OCI-LY3 (cell line): ENCODE data around the gene NRP1.

Source experiments
- H2AFZ ChIP-seq: fragments of 200-600, 300-600 bp; shearing (Covaris generic); 2 replicates; pipeline ENCODE4 v1.6.0; 2014; ENCODE audit warnings: antibody characterized with exemption, low read depth, low read length
- H3K27ac ChIP-seq: fragments of 200-600, 300-600 bp; sonication (generic); 2 replicates; pipeline ENCODE4 v1.5.1; 2014; ENCODE audit warnings: mild to moderate bottlenecking, low read length, moderate library complexity, mixed read lengths
- H3K27me3 ChIP-seq: fragments of 200-600, 300-600 bp; sonication (generic); 2 replicates; pipeline ENCODE4 v1.6.1; 2014; ENCODE audit warnings: low read depth, low read length, mixed read lengths
- H3K36me3 ChIP-seq: fragments of 200-600, 300-600 bp; sonication (generic); replicated peaks from 2 replicates; pipeline ENCODE3; 2014; ENCODE audit warnings: low read depth, low read length, mixed read lengths
- H3K4me1 ChIP-seq: fragments of 300-600, 200-600 bp; sonication (generic); 2 replicates; pipeline ENCODE4 v1.6.1; 2014; ENCODE audit warnings: low read length, mixed read lengths
- H3K4me2 ChIP-seq: fragments of 200-600, 300-600 bp; sonication (generic); 2 replicates; pipeline ENCODE4 v1.6.1; 2014; ENCODE audit warnings: low read length, mixed read lengths
- H3K4me3 ChIP-seq: fragments of 300-600, 200-600 bp; sonication (generic); 2 replicates; pipeline ENCODE4 v1.5.1; 2014; ENCODE audit warnings: antibody characterized with exemption, mild to moderate bottlenecking, low read length, moderate library complexity
- H3K79me2 ChIP-seq: fragments of 300-600, 200-600 bp; shearing (Covaris generic); 2 replicates; pipeline ENCODE4 v1.6.1; 2014; ENCODE audit warnings: mild to moderate bottlenecking, low read length, mixed read lengths
- H3K9ac ChIP-seq: fragments of 300-600, 200-600 bp; shearing (Covaris generic); 2 replicates; pipeline ENCODE4 v1.6.0; 2014; ENCODE audit warnings: mild to moderate bottlenecking, low read length, moderate library complexity
- H3K9me3 ChIP-seq: fragments of 200-600, 300-600 bp; shearing (Covaris generic); 2 replicates; pipeline ENCODE4 v1.6.1; 2014; ENCODE audit warnings: low read length, mixed read lengths; ENCODE audit not compliant: insufficient read depth
- H4K20me1 ChIP-seq: fragments of 200-600, 300-600 bp; sonication (generic); 2 replicates; pipeline ENCODE4 v1.6.1; 2016; ENCODE audit warnings: low read length, mixed read lengths; ENCODE audit not compliant: insufficient read depth
- EZH2phosphoT487 ChIP-seq: fragments of 200-600 bp; shearing (Covaris generic); IDR thresholded peaks from 2 replicates; pipeline ENCODE4 v1.6.1; 2018; ENCODE audit warnings: antibody characterized with exemption, mixed run types, low read depth
- TF ChIP-seq, protein P1 (sequence below): fragments of 200-600, 300-600 bp; sonication (generic); IDR thresholded peaks from 2 replicates; pipeline ENCODE4 v1.5.1; 2014; ENCODE audit warnings: antibody characterized with exemption, low read length, low read depth

The NRP1 gene

DNA sequence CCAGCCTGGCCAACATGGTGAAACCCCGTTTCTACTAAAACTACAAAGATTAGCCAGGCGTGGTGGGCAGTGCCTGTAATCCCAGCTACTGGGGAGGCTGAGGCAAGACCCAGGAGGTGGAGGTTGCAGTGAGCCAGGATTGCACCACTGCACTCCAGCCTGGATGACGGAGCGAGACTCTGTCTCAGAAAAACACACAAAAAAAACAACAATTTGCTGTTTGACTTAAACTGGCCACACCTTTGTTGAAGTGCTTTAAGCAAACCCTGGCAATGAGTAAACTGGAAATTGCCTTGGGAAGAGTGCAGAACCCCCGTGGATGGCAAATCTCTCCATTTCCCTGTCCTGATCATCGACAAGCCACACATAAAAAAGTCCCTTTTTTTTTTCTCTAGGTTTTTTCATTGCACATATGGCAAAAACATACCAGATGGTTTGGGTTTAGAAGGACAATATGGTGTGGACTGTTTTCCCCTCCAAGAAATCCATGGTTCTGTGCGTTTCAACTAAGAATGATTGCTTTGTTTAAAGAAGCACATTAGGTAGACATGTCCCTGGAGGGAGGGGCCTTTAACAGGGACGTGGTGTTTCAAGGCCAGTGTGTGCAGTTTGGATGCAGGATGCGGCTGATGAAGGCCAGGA, 76.9 kb downstream of the NRP1 start:
- no peak overlapping the region for H3K4me2 ChIP-seq
- no peaks in the 10 kb centered on the region for H3K4me1 ChIP-seq

DNA sequence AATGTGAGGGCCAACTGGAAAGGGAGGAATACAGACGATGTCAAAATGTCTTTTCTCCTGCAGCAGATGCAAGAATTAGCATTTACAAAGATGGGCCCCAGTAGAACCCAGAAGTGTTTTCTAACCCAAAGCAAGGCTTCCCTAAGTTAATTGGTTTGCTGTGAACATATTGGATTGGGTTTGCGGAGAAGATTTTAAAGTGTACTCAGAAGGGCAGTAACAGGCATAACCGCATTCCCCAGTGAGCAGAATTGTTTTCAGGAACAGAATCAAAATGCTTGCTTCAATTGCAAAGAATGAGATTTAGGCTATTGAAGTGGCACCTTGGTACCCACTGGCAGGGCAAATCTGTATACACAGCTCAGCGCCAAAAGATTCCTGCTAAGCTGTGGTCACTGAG, 78.0 kb downstream of the NRP1 start:
- TF ChIP-seq EZH2phosphoT487 = no peak
- TF ChIP-seq, protein P1, sequence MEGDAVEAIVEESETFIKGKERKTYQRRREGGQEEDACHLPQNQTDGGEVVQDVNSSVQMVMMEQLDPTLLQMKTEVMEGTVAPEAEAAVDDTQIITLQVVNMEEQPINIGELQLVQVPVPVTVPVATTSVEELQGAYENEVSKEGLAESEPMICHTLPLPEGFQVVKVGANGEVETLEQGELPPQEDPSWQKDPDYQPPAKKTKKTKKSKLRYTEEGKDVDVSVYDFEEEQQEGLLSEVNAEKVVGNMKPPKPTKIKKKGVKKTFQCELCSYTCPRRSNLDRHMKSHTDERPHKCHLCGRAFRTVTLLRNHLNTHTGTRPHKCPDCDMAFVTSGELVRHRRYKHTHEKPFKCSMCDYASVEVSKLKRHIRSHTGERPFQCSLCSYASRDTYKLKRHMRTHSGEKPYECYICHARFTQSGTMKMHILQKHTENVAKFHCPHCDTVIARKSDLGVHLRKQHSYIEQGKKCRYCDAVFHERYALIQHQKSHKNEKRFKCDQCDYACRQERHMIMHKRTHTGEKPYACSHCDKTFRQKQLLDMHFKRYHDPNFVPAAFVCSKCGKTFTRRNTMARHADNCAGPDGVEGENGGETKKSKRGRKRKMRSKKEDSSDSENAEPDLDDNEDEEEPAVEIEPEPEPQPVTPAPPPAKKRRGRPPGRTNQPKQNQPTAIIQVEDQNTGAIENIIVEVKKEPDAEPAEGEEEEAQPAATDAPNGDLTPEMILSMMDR = no peak
- H3K9me3 ChIP-seq = no peaks in the 10 kb centered on the region
- H2AFZ ChIP-seq = no peak overlapping the region
- H3K4me1 ChIP-seq = no peaks in the 10 kb centered on the region
- H3K9ac ChIP-seq = no peak overlapping the region
- H3K4me3 ChIP-seq = no peak overlapping the region
- no peaks in the 10 kb centered on the region for H3K79me2 ChIP-seq
- no peaks in the 10 kb centered on the region for H3K36me3 ChIP-seq
- H3K27ac ChIP-seq = no peak overlapping the region
- H3K4me2 ChIP-seq = no peak overlapping the region
- no peaks in the 10 kb centered on the region for H4K20me1 ChIP-seq
- no peaks in the 10 kb centered on the region for H3K27me3 ChIP-seq

More for the DNA sequence above, 76.9 kb downstream of the NRP1 start:
- H4K20me1 ChIP-seq = no peaks in the 10 kb centered on the region
- H3K9me3 ChIP-seq = no peaks in the 10 kb centered on the region
- H3K79me2 ChIP-seq = no peaks in the 10 kb centered on the region
- TF ChIP-seq, protein P1 = no peak
- no peak for TF ChIP-seq EZH2phosphoT487
- no peak overlapping the region for H3K4me3 ChIP-seq
- no peaks in the 10 kb centered on the region for H3K36me3 ChIP-seq
- no peak overlapping the region for H3K9ac ChIP-seq
- no peak overlapping the region for H3K27ac ChIP-seq
- H2AFZ ChIP-seq = no peak overlapping the region
- H3K27me3 ChIP-seq = no peaks in the 10 kb centered on the region

DNA sequence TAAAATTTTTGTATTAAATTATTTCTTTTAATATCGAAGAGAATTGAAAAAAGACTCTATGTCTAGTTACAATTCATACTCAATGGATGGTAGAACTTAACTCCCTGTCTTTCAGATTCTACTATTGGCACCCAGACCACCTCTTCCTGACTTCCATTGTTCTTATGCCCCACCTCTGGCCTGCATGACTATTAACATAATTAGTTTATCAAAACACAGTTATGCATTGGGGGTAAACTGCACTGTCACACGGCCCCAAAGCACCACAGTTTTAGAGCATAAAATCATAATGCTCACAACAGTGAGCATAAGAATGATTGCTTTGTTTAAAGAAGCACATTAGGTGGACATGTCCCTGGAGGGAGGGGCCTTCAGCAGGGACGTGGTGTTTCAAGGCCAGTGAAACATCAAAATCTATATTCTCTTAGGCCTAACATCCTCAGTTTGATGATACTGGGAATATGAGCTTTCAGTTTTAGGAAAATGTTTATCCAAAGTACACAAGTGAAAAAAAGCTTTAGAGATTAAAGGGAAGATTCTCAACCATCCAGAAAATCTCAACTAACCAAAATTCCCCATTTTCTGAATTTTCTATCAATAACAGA, 79.8 kb downstream of the NRP1 start:
- Histone ChIP-seq H3K27ac (no peak overlapping the region), H3K79me2 (no peaks in the 10 kb centered on the region), H3K4me2 (no peak overlapping the region), H3K36me3 (no peaks in the 10 kb centered on the region), H2AFZ (no peak overlapping the region), H3K9me3 (no peaks in the 10 kb centered on the region), H3K27me3 (no peaks in the 10 kb centered on the region), H3K4me3 (no peak overlapping the region), H4K20me1 (no peaks in the 10 kb centered on the region), H3K4me1 (no peaks in the 10 kb centered on the region), H3K9ac (no peak overlapping the region)
- TF ChIP-seq, protein P1 = no peak

DNA sequence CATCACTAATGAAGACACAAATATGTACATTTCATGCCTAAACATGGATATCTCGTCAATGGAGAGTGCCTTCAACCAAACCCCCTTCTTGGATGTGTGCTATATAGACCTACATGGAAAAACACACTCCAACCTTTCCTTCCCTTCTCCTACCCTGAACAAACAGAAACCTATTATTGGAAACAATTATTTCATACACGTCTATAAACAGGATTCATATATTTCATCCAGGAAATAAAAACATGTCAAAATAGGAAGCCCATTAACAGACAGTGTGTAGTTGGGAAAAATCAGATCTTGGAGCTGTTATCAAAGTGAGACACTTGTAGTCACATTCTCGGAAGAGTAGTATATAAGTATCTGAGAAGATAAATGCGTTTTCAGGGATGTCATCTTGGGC, 81.1 kb downstream of the NRP1 start:
- H3K79me2 ChIP-seq = no peaks in the 10 kb centered on the region
- H3K4me2 ChIP-seq = no peak overlapping the region
- no peaks in the 10 kb centered on the region for H3K4me1 ChIP-seq
- TF ChIP-seq, protein P1 = no peak
- TF ChIP-seq EZH2phosphoT487 = no peak
- no peak overlapping the region for H3K4me3 ChIP-seq
- no peaks in the 10 kb centered on the region for H3K36me3 ChIP-seq
- no peak overlapping the region for H3K27ac ChIP-seq
- no peaks in the 10 kb centered on the region for H3K9me3 ChIP-seq
- H2AFZ ChIP-seq = no peak overlapping the region
- H3K9ac ChIP-seq = no peak overlapping the region
- no peaks in the 10 kb centered on the region for H4K20me1 ChIP-seq
- no peaks in the 10 kb centered on the region for H3K27me3 ChIP-seq
